IMR-90 (cell line): ENCODE results near the gene GTF2H1. TPM values are rescaled to one million over a fixed set of nuclear protein-coding genes. Genes with fewer than 3 reads are reported as not detected.

ENCODE experiments used
- ATAC-seq: fragments of 200-7000 bp; cut with Tn5 transposase; 2 replicates; pipeline ENCODE4 v1.9.1; 2020; ENCODE audit warnings: low read depth, mild to moderate bottlenecking, moderate library complexity
- BruUV-seq: library from RNA; stranded (reverse); fragments of 400-500 nt; replicated peaks from 2 replicates; lab custom pipeline; 2021; lab: Mats Ljungman, UMichigan
- CTCF ChIA-PET: fragments of 300-600 bp; formaldehyde crosslinking; extraction: SDS; loops from one replicate; lab custom pipeline; 2021; ENCODE audit warnings: antibody characterized with exemption; lab: Yijun Ruan, JAX
- POLR2A ChIA-PET: fragments of 300-600 bp; sonication (Branson Sonifier 250); formaldehyde crosslinking; loops from one replicate; lab custom pipeline; 2022; ENCODE audit warnings: antibody characterized with exemption; ENCODE audit not compliant: unreplicated experiment; lab: Charles Lee
- DNase-seq: peaks from one replicate; pipeline ENCODE4 v3.0.0; 2013
- H2AFZ ChIP-seq: replicated peaks from 2 replicates; pipeline ENCODE3; 2013; ENCODE audit warnings: low read length, mild to moderate bottlenecking; ENCODE audit not compliant: poor library complexity
- H2AK5ac ChIP-seq: 2 replicates; pipeline ENCODE4 v1.6.1; 2013; ENCODE audit warnings: low read depth, low read length, inconsistent platforms
- H2AK9ac ChIP-seq: replicated peaks from 2 replicates; pipeline ENCODE3; 2013; ENCODE audit warnings: mild to moderate bottlenecking, low read depth, low read length, moderate library complexity; ENCODE audit not compliant: poor library complexity
- H2BK120ac ChIP-seq: 2 replicates; pipeline ENCODE4 v1.6.1; 2013; ENCODE audit warnings: low read depth, low read length, inconsistent platforms
- H2BK15ac ChIP-seq: 3 replicates; pipeline ENCODE4 v1.6.1; 2013; ENCODE audit warnings: low read depth, low read length, inconsistent platforms
- H2BK20ac ChIP-seq: 2 replicates; pipeline ENCODE4 v1.6.1; 2013; ENCODE audit warnings: low read depth, mild to moderate bottlenecking, inconsistent platforms, low read length, moderate library complexity
- H2BK5ac ChIP-seq: 2 replicates; pipeline ENCODE4 v1.6.1; 2013; ENCODE audit warnings: mild to moderate bottlenecking, low read depth, low read length, inconsistent platforms; ENCODE audit not compliant: poor library complexity, severe bottlenecking
- H3K14ac ChIP-seq: replicated peaks from 2 replicates; pipeline ENCODE4 v1.6.1; 2013; ENCODE audit warnings: low read depth, low read length, inconsistent platforms
- H3K18ac ChIP-seq: 2 replicates; pipeline ENCODE4 v1.6.1; 2013; ENCODE audit warnings: low read depth, low read length, control low read depth
- H3K23ac ChIP-seq: 2 replicates; pipeline ENCODE4 v1.6.1; 2013; ENCODE audit warnings: low read depth, low read length, inconsistent platforms
- H3K27ac ChIP-seq: 2 replicates; pipeline ENCODE4 v1.5.1; 2013; ENCODE audit warnings: mild to moderate bottlenecking, control low read depth, low read length; ENCODE audit not compliant: insufficient read depth
- H3K27me3 ChIP-seq: 2 replicates; pipeline ENCODE4 v1.6.1; 2013; ENCODE audit warnings: low read length; ENCODE audit not compliant: control insufficient read depth, insufficient read depth
- H3K36me3 ChIP-seq: 2 replicates; pipeline ENCODE4 v1.6.1; 2013; ENCODE audit warnings: low read length, mixed read lengths; ENCODE audit not compliant: control insufficient read depth, insufficient read depth
- H3K4ac ChIP-seq: 2 replicates; pipeline ENCODE4 v1.6.1; 2013; ENCODE audit warnings: low read depth, low read length, inconsistent platforms
- H3K4me1 ChIP-seq: 2 replicates; pipeline ENCODE4 v1.6.1; 2013; ENCODE audit warnings: low read length, mixed read lengths; ENCODE audit not compliant: control insufficient read depth, insufficient read depth
- H3K4me2 ChIP-seq: 2 replicates; pipeline ENCODE4 v1.6.1; 2013; ENCODE audit warnings: low read depth, mild to moderate bottlenecking, control low read depth, low read length, moderate library complexity
- H3K4me3 ChIP-seq: 2 replicates; pipeline ENCODE4 v1.5.1; 2013; ENCODE audit warnings: low read depth, mild to moderate bottlenecking, control low read depth, low read length, moderate library complexity; ENCODE audit not compliant: insufficient read depth
- H3K56ac ChIP-seq: 2 replicates; pipeline ENCODE4 v1.6.1; 2013; ENCODE audit warnings: low read length, inconsistent platforms; ENCODE audit not compliant: insufficient read depth; ENCODE audit errors: extremely low read depth
- H3K79me1 ChIP-seq, 2 experiments: 2 replicates each; pipeline ENCODE4 v1.6.1; 2013; ENCODE audit warnings: low read length in 2 of 2, inconsistent platforms in 1 of 2, low read depth in 1 of 2
- H3K9ac ChIP-seq: 2 replicates; pipeline ENCODE4 v1.6.1; 2013; ENCODE audit warnings: low read depth, low read length, control low read depth
- H3K9me1 ChIP-seq: 2 replicates; pipeline ENCODE4 v1.6.1; 2013; ENCODE audit warnings: low read length, inconsistent platforms; ENCODE audit not compliant: insufficient read depth
- H3K9me3 ChIP-seq: 2 replicates; pipeline ENCODE4 v1.6.1; 2013; ENCODE audit warnings: low read length; ENCODE audit not compliant: control insufficient read depth, insufficient read depth
- H4K20me1 ChIP-seq: 2 replicates; pipeline ENCODE4 v1.6.1; 2013; ENCODE audit warnings: low read length, inconsistent platforms; ENCODE audit not compliant: insufficient read depth
- H4K5ac ChIP-seq: 2 replicates; pipeline ENCODE4 v1.6.1; 2013; ENCODE audit warnings: mild to moderate bottlenecking, low read depth, low read length, control low read depth
- H4K8ac ChIP-seq, 2 experiments: 2 replicates each; pipeline ENCODE4 v1.6.1; 2013; ENCODE audit warnings: low read depth in 2 of 2, low read length in 2 of 2, control low read depth in 1 of 2, inconsistent platforms in 1 of 2
- H4K91ac ChIP-seq: 2 replicates; pipeline ENCODE4 v1.6.1; 2013; ENCODE audit warnings: low read depth, low read length, inconsistent platforms; ENCODE audit not compliant: insufficient read depth
- FOS ChIP-seq: fragments of 150-350 bp; IDR thresholded peaks from 2 replicates; pipeline ENCODE4 v1.6.1; 2016; ENCODE audit warnings: low read depth, low read length
- POLR2A ChIP-seq: IDR thresholded peaks from 2 replicates; pipeline ENCODE4 v1.6.1; 2012; ENCODE audit warnings: mild to moderate bottlenecking, low read depth, low read length
- WGBS, 2 experiments: methylation state at CpG; one replicate each; pipeline versions ENCODE4 v1.1.5 to v1.1.7; 2013; ENCODE audit warnings: missing lambda C conversion rate in 2 of 2; ENCODE audit not compliant: insufficient read length in 1 of 2; ENCODE audit errors: extremely low coverage in 2 of 2; 5-methylcytosine and 5-hydroxymethylcytosine counted together
- dilution Hi-C: fragments of 300-500 bp; cut with HindIII; formaldehyde crosslinking; loops from one replicate; pipeline ENCODE4 v1.14.3; 2018; ENCODE audit warnings: low sequenced_read_pairs; ENCODE audit not compliant: unreplicated experiment
- in situ Hi-C: fragments of 300-500 bp; cut with MboI; formaldehyde crosslinking; loops from 3 replicates; pipeline ENCODE4 v1.14.3; 2019; ENCODE audit warnings: low sequenced_read_pairs, inconsistent platforms, mixed read lengths
- intact Hi-C: fragments of 100-400 bp; cut with micrococcal nuclease; formaldehyde crosslinking; loops from 2 replicates; pipeline ENCODE4 v1.10.0; 2022
- polyA plus RNA-seq, 3 experiments: library from polyadenylated mRNA; depleted of rRNA; stranded (reverse); fragments of >200 nt; gene quantifications; 2 replicates each; pipeline ENCODE4 v1.2.3, GENCODE V29; 2012; ENCODE audit warnings: low replicate concordance in 1 of 3
- total RNA-seq: library from RNA; depleted of rRNA; stranded (reverse); fragments of >200 nt; gene quantifications from 2 replicates; pipeline ENCODE4 v1.2.3, GENCODE V29; 2012

GTF2H1 gene
- total and polyA plus RNA-seq, 2 of the 4 experiments (the other 2 are of a cell fraction) = 25.0 to 67.0 TPM

DNA sequence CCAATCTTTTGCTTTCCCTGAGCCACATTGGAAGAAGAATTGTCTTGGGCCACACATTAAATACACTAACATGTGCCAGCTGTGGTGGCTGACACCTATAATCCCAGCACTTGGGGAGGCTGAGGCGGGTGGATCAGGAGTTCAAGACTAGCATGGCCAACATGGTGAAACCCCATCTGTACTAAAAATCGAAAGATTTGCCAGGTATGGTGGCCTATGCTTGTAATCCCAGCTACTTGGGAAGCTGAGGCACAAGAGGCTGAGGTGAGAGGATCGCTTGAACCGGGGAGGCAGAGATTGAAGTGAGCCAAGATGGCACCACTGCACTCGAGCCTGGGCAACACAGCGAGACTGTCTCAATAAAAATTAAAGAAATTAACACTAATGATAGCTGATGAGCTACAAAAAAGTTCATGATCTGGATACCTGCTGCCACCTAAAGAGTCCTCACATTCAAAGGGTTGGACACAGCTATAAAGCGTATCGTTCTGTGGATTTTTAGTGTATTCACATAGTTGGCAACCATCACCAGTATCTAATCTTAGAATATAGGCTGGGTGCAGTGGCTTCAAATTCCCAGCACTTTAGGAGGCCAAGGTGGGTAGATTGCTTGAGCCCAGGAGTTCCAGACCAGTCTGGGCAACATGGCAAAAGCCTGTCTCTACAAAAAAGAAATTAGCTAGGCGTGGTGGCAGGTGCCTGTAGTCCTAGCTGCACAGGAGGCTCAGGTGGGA is 86.4 kb downstream of the GTF2H1 start:
- peaks cover 35% of the 10 kb centered on the region for H3K36me3 ChIP-seq
- CTCF ChIA-PET = no interaction called here
- no peak overlapping the region for H4K91ac ChIP-seq

More for the DNA sequence above, 86.4 kb downstream of the GTF2H1 start:
- no peak overlapping the region for H3K4ac ChIP-seq
- H2BK15ac ChIP-seq = no peak overlapping the region
- 80% methylated on average over 1 of the region's 9 CpGs; no CpG with 5 or more reads in 1 of the 2 experiments for WGBS, 2 experiments
- no peak overlapping the region for H2BK5ac ChIP-seq
- ATAC-seq (no peak; the same call in 1 of the 2 replicates), DNase-seq (peak; percentile 8)
- intact Hi-C loops (loop anchor here (10.0 kb wide), 1 partner anchor 96 kb away; no protein-coding TSS in a partner anchor), dilution Hi-C loops (no loop called here), in situ Hi-C loops (no loop called here)
- no peaks in the 10 kb centered on the region for H3K9me1 ChIP-seq
- H4K5ac ChIP-seq = no peak overlapping the region
- H4K20me1 ChIP-seq = peaks cover 57% of the 10 kb centered on the region
- no peaks in the 10 kb centered on the region for H3K9me3 ChIP-seq
- no peak overlapping the region for H2BK120ac ChIP-seq
- H2BK20ac ChIP-seq = no peak overlapping the region
- H3K4me1 ChIP-seq = no peaks in the 10 kb centered on the region
- no peak overlapping the region for H3K56ac ChIP-seq
- TF ChIP-seq FOS (no peak), POLR2A (peak; percentile 86)
- no peak overlapping the region for H3K23ac ChIP-seq
- no peak overlapping the region for H3K4me3 ChIP-seq
- no peak overlapping the region for H4K8ac ChIP-seq
- H2AK9ac ChIP-seq = no peak overlapping the region
- peaks cover 5 to 8% of the 10 kb centered on the region in 2 experiments; a peak in 3 of 4 replicates for H3K79me1 ChIP-seq
- H3K9ac ChIP-seq = no peak overlapping the region
- no peak overlapping the region for H3K27ac ChIP-seq
- no peaks in the 10 kb centered on the region for H3K27me3 ChIP-seq
- H2AFZ ChIP-seq = no peak overlapping the region
- no peak overlapping the region for H3K14ac ChIP-seq
- H3K18ac ChIP-seq = no peak overlapping the region
- no peak overlapping the region for H2AK5ac ChIP-seq
- POLR2A ChIA-PET = interaction anchor here (0.6 kb wide), 1 partner anchor 125 kb away, joined by 4 read pairs; no protein-coding TSS in a partner anchor
- no TSS peak for BruUV-seq
- H3K4me2 ChIP-seq = no peak overlapping the region
